SK-N-SH (cell line): ENCODE results near the gene RASA3. TPM values are rescaled to one million over a fixed set of nuclear protein-coding genes. Genes with fewer than 3 reads are reported as not detected.
A peak's percentile ranks its signal among the peaks of the same experiment; 100 is the strongest.
"Not testable (repeated sequence)": the region's sequence is repeated elsewhere in the genome, so short reads cannot be mapped to it uniquely, and the experiment has no call there.

Experiments used
- CTCF ChIA-PET: fragments of 300-600, 350-600 bp; formaldehyde crosslinking; extraction: SDS; loops from one replicate; lab custom pipeline; 2021; lab: Yijun Ruan, JAX
- POLR2A ChIA-PET: fragments of 350-600 bp; sonication (Branson Sonifier 250); formaldehyde crosslinking; extraction: SDS; loops from one replicate; lab custom pipeline; 2020; ENCODE audit warnings: antibody characterized with exemption, inconsistent platforms; lab: Yijun Ruan, JAX
- DNase-seq: peaks from one replicate; pipeline ENCODE4 v3.0.0; 2012
- H2AFZ ChIP-seq: fragments of 200-600 bp; sonication (generic); 2 replicates; pipeline ENCODE4 v1.8.1; 2016; ENCODE audit warnings: antibody characterized with exemption, mild to moderate bottlenecking, low read depth
- H3F3A ChIP-seq: fragments of 200-600 bp; sonication (generic); replicated peaks from 2 replicates; pipeline ENCODE3; 2016; ENCODE audit warnings: antibody characterized with exemption, mild to moderate bottlenecking; ENCODE audit not compliant: insufficient read depth
- H3K27ac ChIP-seq, 2 experiments: fragments of 200-500 bp in 1 of 2; fragments of 200-600 bp in 1 of 2; sonication (Bioruptor generic) in 1 of 2; sonication (generic), shearing (Covaris generic) in 1 of 2; 2 replicates each; pipeline versions ENCODE4 v1.5.1 to v1.6.1; 2014 to 2016; ENCODE audit warnings: low read depth in 2 of 2, inconsistent platforms in 1 of 2, low read length in 1 of 2, mild to moderate bottlenecking in 1 of 2, mixed read lengths in 1 of 2
- H3K27me3 ChIP-seq: fragments of 200-600 bp; sonication (generic), shearing (Covaris generic); 2 replicates; pipeline ENCODE4 v1.6.1; 2016; ENCODE audit warnings: mixed run types; ENCODE audit not compliant: insufficient read depth
- H3K36me3 ChIP-seq, 2 experiments: fragments of 200-500 bp in 1 of 2; fragments of 200-600 bp in 1 of 2; sonication (Bioruptor generic) in 1 of 2; sonication (generic) in 1 of 2; replicated peaks in 1 of 2; 2 replicates each; pipeline versions ENCODE3 to v1.5.1; 2014 to 2016; ENCODE audit warnings: low read length in 1 of 2, mild to moderate bottlenecking in 1 of 2; ENCODE audit not compliant: insufficient read depth in 2 of 2, control insufficient read depth in 1 of 2
- H3K4me1 ChIP-seq, 2 experiments: fragments of 200-500 bp in 1 of 2; fragments of 200-600 bp in 1 of 2; sonication (Bioruptor generic) in 1 of 2; sonication (generic), shearing (Covaris generic) in 1 of 2; 2 replicates each; pipeline versions ENCODE4 v1.5.1 to v1.6.1; 2014 to 2016; ENCODE audit warnings: low read depth in 1 of 2, low read length in 1 of 2, mixed run types in 1 of 2; ENCODE audit not compliant: insufficient read depth in 2 of 2, control insufficient read depth in 1 of 2
- H3K4me2 ChIP-seq: fragments of 200-600 bp; sonication (generic), shearing (Covaris generic); 2 replicates; pipeline ENCODE4 v1.6.1; 2017; ENCODE audit warnings: mixed run types
- H3K4me3 ChIP-seq, 2 experiments: fragments of 200-500 bp in 1 of 2; fragments of 200-600 bp in 1 of 2; sonication (Bioruptor generic) in 1 of 2; sonication (generic), shearing (Covaris generic) in 1 of 2; 2 replicates each; pipeline versions ENCODE4 v1.5.1 to v1.8.1; 2014 to 2016; ENCODE audit warnings: low read depth in 2 of 2, inconsistent platforms in 1 of 2, low read length in 1 of 2, mild to moderate bottlenecking in 1 of 2, mixed read lengths in 1 of 2, moderate library complexity in 1 of 2
- H3K79me2 ChIP-seq: fragments of 200-600 bp; sonication (generic); 2 replicates; pipeline ENCODE4 v1.8.1; 2017; ENCODE audit warnings: mild to moderate bottlenecking; ENCODE audit not compliant: insufficient read depth
- H3K9ac ChIP-seq: fragments of 200-600 bp; sonication (generic); 2 replicates; pipeline ENCODE4 v1.6.1; 2017; ENCODE audit warnings: mixed run types
- H3K9me2 ChIP-seq: fragments of 200-600 bp; sonication (generic); 2 replicates; pipeline ENCODE4 v1.6.1; 2017; ENCODE audit warnings: mixed run types
- H3K9me3 ChIP-seq: fragments of 200-600 bp; sonication (generic); 2 replicates; pipeline ENCODE4 v1.6.1; 2017; ENCODE audit warnings: mixed run types, mild to moderate bottlenecking, moderate library complexity
- H4K20me1 ChIP-seq: fragments of 200-600 bp; sonication (generic); 2 replicates; pipeline ENCODE4 v1.6.1; 2017; ENCODE audit warnings: mild to moderate bottlenecking, mixed run types; ENCODE audit not compliant: insufficient read depth
- EZH2phosphoT487 ChIP-seq: fragments of 200-600 bp; sonication (generic); IDR thresholded peaks from 2 replicates; pipeline ENCODE4 v1.6.1; 2017; ENCODE audit warnings: low read depth, mixed run types, mild to moderate bottlenecking, antibody characterized with exemption, moderate library complexity, borderline replicate concordance
- FOSL2 ChIP-seq: IDR thresholded peaks from 2 replicates; pipeline ENCODE4 v1.4.0; 2012; ENCODE audit warnings: low read depth, mild to moderate bottlenecking, moderate library complexity, borderline replicate concordance
- FOXJ3 ChIP-seq: sonication (generic); formaldehyde crosslinking; IDR thresholded peaks from 2 replicates; pipeline ENCODE4 v1.5.1; 2020; ENCODE audit warnings: mild to moderate bottlenecking, missing genetic modification reagents
- FOXM1 ChIP-seq: IDR thresholded peaks from 2 replicates; pipeline ENCODE4 v1.4.0; 2012; ENCODE audit warnings: low read depth, mild to moderate bottlenecking
- MEF2A ChIP-seq: IDR thresholded peaks from 2 replicates; pipeline ENCODE4 v1.4.0; 2012; ENCODE audit warnings: low read depth, borderline replicate concordance
- MXI1 ChIP-seq: IDR thresholded peaks from 2 replicates; pipeline ENCODE4 v1.6.1; 2012; ENCODE audit warnings: mild to moderate bottlenecking, low read depth, low read length, improper control_type of control experiment
- NFIC ChIP-seq: IDR thresholded peaks from 2 replicates; pipeline ENCODE4 v1.4.0; 2012; ENCODE audit warnings: borderline replicate concordance
- RAD21 ChIP-seq: IDR thresholded peaks from 2 replicates; pipeline ENCODE4 v1.6.1; 2012; ENCODE audit warnings: mild to moderate bottlenecking, low read length
- RCOR1 ChIP-seq: fragments of 150-350 bp; IDR thresholded peaks from 2 replicates; pipeline ENCODE4 v1.6.1; 2017; ENCODE audit warnings: antibody characterized with exemption, low read length
- RXRA ChIP-seq: IDR thresholded peaks from 2 replicates; pipeline ENCODE4 v1.4.0; 2012; ENCODE audit warnings: low read depth, mild to moderate bottlenecking, borderline replicate concordance
- YY1 ChIP-seq: IDR thresholded peaks from 2 replicates; pipeline ENCODE4 v1.4.0; 2012; ENCODE audit warnings: low read depth, mild to moderate bottlenecking
- WGBS: methylation state at CpG from one replicate; pipeline ENCODE4 v1.1.6; 2017; ENCODE audit warnings: low lambda C conversion rate; 5-methylcytosine and 5-hydroxymethylcytosine counted together
- polyA plus RNA-seq, 3 experiments: library from polyadenylated mRNA; depleted of rRNA; stranded (reverse); fragments of >200 nt; gene quantifications; 2 replicates each; pipeline ENCODE4 v1.2.3, GENCODE V29; 2012
- TF ChIP-seq, protein P1 (sequence below): IDR thresholded peaks from 2 replicates; pipeline ENCODE4 v1.4.0; 2012; ENCODE audit warnings: low read depth, borderline replicate concordance
- TF ChIP-seq, protein P2 (sequence below): fragments of 150-350 bp; IDR thresholded peaks from 2 replicates; pipeline ENCODE4 v1.6.1; 2017; ENCODE audit warnings: antibody characterized with exemption, low read length, low read depth, borderline replicate concordance
- TF ChIP-seq, protein P3 (sequence below): IDR thresholded peaks from 2 replicates; pipeline ENCODE4 v1.4.0; 2012; ENCODE audit warnings: low read depth

The RASA3 gene
- polyA plus RNA-seq, 1 of the 3 experiments (the other 2 are of a cell fraction) = 25.1 TPM

DNA sequence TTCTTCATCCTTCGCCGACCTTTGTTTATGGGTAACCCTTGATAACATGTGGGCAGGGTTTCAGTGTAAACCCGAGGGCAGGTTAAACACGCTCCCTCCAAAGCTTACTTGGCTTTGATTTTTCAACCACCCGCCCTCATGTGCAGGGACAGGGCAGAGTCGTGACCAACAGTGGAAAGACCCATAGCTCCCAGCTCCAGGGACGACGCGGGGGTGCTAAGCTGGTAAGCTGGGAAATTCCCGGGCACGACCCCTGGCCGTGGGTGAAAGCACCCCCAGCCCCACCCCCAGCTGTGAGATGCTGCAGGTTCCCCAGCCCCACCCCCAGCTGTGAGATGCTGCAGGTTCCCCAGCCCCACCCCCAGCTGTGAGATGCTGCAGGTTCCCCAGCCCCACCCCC is 17.8 kb downstream of the RASA3 start:
- Histone ChIP-seq H3K27ac (peak overlapping the region in 1 of 2 experiments; percentile 80; a peak in 1 of 4 replicates), H3K79me2 (peaks cover 73% of the 10 kb centered on the region), H3K4me1 (peaks cover 31 to 52% of the 10 kb centered on the region in 2 experiments), H3F3A (peaks cover 27% of the 10 kb centered on the region), H3K4me2 (peak overlapping the region; percentile 48; the same call in 1 of the 2 replicates)
- DNase-seq, H3K9me2 ChIP-seq, H4K20me1 ChIP-seq, H3K27me3 ChIP-seq, H3K4me3 ChIP-seq, H2AFZ ChIP-seq, H3K9ac ChIP-seq, H3K36me3 ChIP-seq, H3K9me3 ChIP-seq, POLR2A ChIA-PET: not testable (repeated sequence)
- CTCF ChIA-PET = interaction anchor here (1.0 to 1.3 kb wide), 2 partner anchors 50 to 112 kb away, joined by 3 read pairs; no protein-coding TSS in a partner anchor
- WGBS = 92% methylated on average over 12 of the region's 12 CpGs

DNA sequence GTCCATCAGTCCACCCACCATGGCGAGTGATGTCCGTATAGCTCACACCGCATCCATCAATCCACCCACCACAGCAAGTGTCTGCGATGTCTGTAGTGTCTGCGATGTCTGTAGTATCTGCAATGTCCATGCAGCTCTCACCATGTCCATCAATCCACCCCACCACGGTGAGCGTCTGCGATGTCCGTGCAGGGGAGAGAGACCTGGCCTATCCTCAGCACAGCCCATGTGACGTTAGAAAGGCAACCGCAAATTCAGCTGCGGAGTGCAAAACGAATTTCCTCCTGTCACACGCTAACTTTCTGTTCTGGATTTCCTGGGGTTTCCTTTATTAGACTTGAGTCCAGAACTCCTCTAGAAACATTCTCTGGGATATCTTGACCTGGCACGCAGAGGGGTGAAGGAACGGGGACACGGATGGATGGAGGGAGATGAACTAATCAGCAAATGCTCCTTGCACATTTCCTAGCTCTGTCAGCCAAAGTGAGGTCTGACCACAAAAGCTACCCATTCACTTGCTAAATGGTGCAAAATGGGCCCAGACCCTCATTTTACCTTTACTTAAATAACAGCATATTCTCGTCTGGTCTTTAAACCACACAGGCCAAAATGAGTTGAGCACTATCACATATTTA is 18.3 kb downstream of the RASA3 start:
- TF ChIP-seq RAD21 = no peak
- no peak for TF ChIP-seq FOSL2
- TF ChIP-seq MXI1 = no peak
- TF ChIP-seq FOXM1 = no peak
- TF ChIP-seq MEF2A = no peak
- TF ChIP-seq FOXJ3 = no peak
- TF ChIP-seq, protein P1, sequence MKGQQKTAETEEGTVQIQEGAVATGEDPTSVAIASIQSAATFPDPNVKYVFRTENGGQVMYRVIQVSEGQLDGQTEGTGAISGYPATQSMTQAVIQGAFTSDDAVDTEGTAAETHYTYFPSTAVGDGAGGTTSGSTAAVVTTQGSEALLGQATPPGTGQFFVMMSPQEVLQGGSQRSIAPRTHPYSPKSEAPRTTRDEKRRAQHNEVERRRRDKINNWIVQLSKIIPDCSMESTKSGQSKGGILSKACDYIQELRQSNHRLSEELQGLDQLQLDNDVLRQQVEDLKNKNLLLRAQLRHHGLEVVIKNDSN = no peak
- TF ChIP-seq, protein P2, sequence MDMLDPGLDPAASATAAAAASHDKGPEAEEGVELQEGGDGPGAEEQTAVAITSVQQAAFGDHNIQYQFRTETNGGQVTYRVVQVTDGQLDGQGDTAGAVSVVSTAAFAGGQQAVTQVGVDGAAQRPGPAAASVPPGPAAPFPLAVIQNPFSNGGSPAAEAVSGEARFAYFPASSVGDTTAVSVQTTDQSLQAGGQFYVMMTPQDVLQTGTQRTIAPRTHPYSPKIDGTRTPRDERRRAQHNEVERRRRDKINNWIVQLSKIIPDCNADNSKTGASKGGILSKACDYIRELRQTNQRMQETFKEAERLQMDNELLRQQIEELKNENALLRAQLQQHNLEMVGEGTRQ = no peak
- no peak for TF ChIP-seq YY1
- TF ChIP-seq RCOR1 = no peak
- no peak for TF ChIP-seq NFIC
- TF ChIP-seq RXRA = no peak
- no peak for TF ChIP-seq EZH2phosphoT487
- TF ChIP-seq, protein P3, sequence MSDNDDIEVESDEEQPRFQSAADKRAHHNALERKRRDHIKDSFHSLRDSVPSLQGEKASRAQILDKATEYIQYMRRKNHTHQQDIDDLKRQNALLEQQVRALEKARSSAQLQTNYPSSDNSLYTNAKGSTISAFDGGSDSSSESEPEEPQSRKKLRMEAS = no peak
- Histone ChIP-seq H3K4me2 (no peak overlapping the region), H3K9me3 (no peaks in the 10 kb centered on the region), H3K79me2 (peaks cover 78% of the 10 kb centered on the region), H3K9ac (no peak overlapping the region), H2AFZ (no peak overlapping the region), H3K4me3 (no peak overlapping the region), H3K4me1 (peaks cover 31 to 54% of the 10 kb centered on the region in 2 experiments), H4K20me1 (peaks cover 3% of the 10 kb centered on the region; the same call in 1 of the 2 replicates), H3K9me2 (no peaks in the 10 kb centered on the region), H3F3A (peaks cover 31% of the 10 kb centered on the region), H3K27me3 (no peaks in the 10 kb centered on the region), H3K27ac (peak overlapping the region in 1 of 2 experiments; percentile 80; a peak in 1 of 4 replicates), H3K36me3 (peaks cover 0 to 3% of the 10 kb centered on the region in 2 experiments)
- ChIA-PET CTCF (interaction anchor here (1.0 kb wide), 1 partner anchor 49 kb away, joined by 3 read pairs; no protein-coding TSS in a partner anchor), POLR2A (no interaction called here)
- WGBS = 95% methylated on average over 17 of the region's 18 CpGs
- DNase-seq = no peak

DNA sequence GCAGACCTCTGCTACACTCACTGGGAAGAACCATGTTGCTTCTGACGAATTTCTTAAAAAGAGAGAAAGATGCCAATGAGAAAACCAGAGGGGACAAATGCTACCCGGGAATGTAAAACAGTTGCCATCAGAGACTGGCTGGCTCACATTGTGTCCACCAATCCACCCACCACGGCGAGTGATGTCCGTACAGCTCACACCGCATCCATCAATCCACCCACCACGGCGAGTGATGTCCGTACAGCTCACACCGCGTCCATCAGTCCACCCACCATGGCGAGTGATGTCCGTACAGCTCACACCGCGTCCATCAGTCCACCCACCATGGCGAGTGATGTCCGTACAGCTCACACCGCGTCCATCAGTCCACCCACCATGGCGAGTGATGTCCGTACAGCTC is 19.0 kb downstream of the RASA3 start:
- H3K9me2 ChIP-seq, POLR2A ChIA-PET, H3K9ac ChIP-seq, DNase-seq, H3K27ac ChIP-seq, H3K36me3 ChIP-seq, H3K9me3 ChIP-seq, H4K20me1 ChIP-seq, H3K27me3 ChIP-seq, H2AFZ ChIP-seq, H3K4me2 ChIP-seq, H3K4me3 ChIP-seq: not testable (repeated sequence)
- over 99% methylated on average over 15 of the region's 21 CpGs for WGBS
- Histone ChIP-seq H3F3A (peaks cover 29% of the 10 kb centered on the region), H3K4me1 (peaks cover 32 to 57% of the 10 kb centered on the region in 2 experiments), H3K79me2 (peaks cover 85% of the 10 kb centered on the region)
- CTCF ChIA-PET = interaction anchor here (1.5 to 2.1 kb wide), 3 partner anchors 16 to 88 kb away, joined by 4 to 7 read pairs (median 5); no protein-coding TSS in a partner anchor
